Myocyte (in vitro differentiated cells): Measurements from ENCODE around the gene KSR2. TPM values are rescaled to one million over a fixed set of nuclear protein-coding genes. Genes with fewer than 3 reads are reported as not detected.

Source experiments
- DNase-seq: peaks from one replicate; pipeline ENCODE4 v3.0.0-alpha.2; 2012; ENCODE audit warnings: low read depth
- total RNA-seq: library from RNA; depleted of rRNA; stranded (reverse); fragments of >200 nt; gene quantifications from 2 replicates; pipeline ENCODE4 v1.2.3, GENCODE V29; 2014

The KSR2 gene
- total RNA-seq, 1 donor from 2014 or later: not detected

DNA sequence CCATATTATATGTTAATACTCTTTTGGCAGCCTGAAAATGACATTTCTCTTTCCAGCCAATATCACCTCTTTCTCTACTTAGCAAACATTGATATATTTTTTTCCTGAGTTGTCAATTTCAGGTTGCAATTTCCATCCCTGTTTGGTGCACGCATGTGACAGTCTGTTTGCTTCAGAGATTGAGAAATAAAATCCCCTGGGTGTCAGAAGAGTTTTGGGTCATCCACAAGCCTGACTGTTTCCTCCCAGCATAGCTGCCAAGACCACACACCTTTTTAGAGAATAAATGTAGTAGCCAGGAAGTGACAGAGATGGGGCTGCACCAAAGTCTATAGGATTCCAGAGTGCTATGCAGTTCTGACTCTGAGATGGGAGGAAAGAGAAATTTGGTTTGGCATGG lies 462.5 kb downstream of the KSR2 start:
- no peak for DNase-seq

DNA sequence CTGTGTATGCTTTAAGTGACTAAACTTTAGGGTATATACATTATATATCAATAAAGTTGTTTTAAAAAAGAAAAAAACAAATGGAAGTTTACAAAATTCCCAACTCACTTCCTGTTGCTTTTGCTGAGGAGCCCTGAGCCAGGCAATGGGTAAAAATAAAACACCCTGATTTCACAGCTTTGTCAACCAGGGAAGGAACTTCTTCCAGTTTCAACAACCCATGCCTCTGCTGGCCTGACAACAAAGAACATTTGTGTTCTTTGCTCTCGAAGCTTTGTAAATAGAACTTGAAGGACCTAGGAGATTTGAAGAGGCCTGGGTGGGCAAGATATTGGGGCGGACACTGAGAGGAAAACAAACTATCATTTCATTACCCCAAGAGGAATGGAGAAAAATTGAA lies 466.2 kb downstream of the KSR2 start:
- no peak for DNase-seq

- no peak for DNase-seq
These were observed 466.6 kb downstream of the KSR2 start for GRCh38 chr12:117502233-117502632.

DNA sequence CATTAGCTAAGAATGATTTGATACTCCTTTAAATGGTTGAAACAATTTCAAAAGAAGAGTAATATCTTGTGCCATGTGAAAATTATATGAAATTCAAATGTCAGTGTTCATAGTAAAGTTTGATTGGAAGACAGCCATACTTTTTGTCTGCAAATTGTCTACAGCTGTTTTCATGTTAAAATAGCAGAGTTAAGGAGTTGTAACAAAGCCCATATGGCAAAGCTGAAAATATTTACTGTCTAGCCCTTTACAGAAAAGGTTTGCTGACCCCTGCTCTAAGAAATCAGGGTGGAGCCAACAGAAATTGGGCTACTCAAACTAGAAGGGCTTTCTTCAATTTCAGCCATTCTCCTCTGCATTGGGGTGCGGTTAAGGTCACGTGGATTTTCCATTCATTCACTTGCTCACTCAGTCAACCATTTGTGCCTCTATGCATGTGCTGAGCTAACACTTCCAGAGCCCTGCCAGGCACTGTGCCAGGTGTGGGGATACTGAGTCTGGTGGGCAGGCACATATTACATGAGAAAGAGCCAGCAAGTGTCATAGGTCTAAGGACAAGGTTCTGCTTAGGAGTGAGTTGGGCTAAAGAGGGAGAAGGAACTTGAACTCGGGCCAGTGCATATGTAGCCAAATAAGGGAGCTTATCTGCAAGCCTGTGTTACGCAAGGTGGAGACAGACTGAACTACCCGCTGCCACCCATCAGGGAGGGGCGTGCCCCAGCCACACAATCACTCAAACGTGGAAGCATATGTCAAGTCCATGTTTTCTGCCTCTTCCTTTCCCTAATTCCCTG lies 467.5 kb downstream of the KSR2 start:
- DNase-seq: no peak

- no peak for DNase-seq
These were observed 468.9 kb downstream of the KSR2 start for GRCh38 chr12:117499759-117500485.

DNA sequence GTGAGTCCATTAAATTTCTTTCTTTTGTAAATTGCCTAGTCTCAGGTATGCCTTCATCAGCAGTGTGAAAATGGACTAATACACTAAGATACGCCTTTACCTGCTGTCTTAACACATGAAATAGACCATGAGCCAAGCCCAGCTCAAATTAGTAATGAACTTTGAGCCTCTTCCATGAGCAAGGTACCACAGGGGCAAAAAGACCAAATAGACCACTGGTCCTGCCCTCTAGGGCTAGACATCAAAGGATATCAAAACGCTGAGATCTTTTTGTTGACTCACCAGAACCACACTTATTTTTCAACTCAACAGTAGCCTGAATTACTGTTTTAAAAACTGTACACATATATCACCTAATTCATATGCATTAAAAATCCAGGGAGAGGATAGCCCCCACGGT lies 469.9 kb downstream of the KSR2 start:
- DNase-seq: no peak

DNA sequence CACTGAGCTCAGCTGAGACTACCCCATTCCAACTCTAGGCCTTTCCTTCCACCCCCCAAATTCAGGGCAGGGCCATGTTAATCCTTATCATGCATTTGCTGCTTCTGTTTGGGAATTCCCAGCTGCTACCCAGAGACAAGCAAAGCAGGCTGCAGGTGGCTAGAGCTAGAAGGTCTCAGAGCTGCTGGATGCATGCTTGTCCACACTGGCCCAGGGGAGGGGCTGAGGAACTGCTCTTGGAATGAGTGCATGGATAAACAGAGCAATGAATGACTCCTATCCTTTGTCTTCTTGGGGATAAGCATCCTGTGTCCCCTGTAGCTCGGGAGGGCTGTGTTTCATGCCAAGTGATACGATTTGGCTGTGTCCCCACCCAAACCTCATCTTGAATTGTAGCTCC lies 470.5 kb downstream of the KSR2 start:
- DNase-seq: no peak

GRCh38 chr12:117497407-117497806 lies 471.4 kb downstream of the KSR2 start:
- no peak for DNase-seq

GRCh38 chr12:117494833-117495655 lies 473.7 kb downstream of the KSR2 start:
- DNase-seq: no peak

DNA sequence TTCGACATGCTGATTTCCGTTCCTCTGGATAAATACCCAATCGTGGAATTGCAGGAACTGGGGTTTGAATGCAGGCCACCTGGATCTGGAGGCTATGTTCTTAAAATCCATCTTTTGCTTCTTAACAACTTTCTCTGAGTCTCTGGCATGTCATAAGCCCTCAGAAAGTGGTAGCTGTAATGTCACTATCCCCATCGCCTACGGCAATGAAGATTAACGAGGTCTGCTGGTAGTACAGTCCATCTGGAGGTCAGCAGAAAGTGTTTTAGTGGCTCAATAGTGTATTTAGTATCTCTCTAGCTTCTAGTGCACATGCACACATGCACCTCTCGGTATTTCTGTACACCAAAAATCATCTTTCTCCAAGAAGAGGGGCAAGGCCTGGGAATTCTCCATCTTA lies 477.1 kb downstream of the KSR2 start:
- no peak for DNase-seq

DNA sequence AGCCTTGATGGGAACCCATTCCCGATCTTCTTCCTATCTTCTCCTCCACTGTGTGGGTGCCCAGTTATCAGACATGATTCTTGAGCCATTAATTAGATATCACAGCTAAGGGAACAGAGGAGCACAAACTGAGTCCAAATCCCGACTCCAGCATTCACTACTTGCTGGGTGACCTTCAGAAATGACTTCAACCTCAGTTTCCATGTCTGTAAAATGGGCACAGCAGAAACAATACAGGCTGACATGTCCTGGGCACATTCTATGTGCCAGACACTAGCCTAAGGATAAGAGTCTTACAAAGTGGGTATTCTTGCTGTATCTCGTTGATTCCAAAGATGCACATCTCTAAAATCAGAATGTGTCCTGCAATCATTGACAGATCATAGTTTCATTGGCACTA lies 478.7 kb downstream of the KSR2 start:
- DNase-seq: no peak

- DNase-seq: peak; percentile 3
These were observed 479.1 kb downstream of the KSR2 start for GRCh38 chr12:117489671-117490070.

- peak; percentile 28 for DNase-seq
These were observed 481.7 kb downstream of the KSR2 start for GRCh38 chr12:117486840-117487659.

DNA sequence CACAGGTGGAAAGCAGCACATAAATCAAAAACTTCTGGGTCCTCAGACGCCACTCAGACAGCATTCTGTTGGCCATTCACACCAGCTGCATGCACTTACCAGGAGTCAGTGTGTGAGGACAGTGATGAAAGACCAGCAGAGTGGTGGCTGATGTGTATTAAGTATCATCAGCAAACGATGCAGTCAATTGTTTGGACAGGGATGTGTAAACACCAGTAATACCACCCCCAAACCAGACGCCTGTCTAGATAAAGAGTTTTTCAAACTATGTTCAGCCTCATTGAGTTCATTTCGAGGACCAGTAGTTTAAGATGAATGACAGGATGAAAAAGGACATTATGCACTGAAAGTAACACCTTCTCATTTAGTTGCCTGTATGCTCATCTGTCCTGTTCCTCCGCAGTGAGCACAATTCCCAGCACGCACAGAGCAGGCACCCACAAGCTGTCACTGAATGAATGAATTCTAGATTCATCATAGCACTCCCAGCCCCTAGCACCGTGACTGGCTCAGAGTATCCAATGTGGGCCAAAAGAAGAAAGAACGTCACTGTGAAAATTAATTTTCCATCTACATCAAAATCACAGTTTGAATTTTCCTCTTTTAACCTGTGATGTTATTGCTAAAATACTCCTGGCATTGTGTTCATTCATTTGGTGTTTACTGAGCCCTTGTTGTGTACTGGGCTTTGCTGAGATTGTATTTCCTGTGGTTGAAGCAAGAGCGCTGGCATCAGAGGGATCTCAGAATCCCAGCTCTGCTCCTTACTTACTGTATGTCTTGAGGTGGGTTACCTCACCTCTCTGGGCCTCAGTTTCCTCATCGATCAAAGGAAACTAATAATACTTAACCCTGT lies 482.6 kb downstream of the KSR2 start:
- no peak for DNase-seq

GRCh38 chr12:117484901-117485300 lies 483.9 kb downstream of the KSR2 start:
- no peak for DNase-seq

GRCh38 chr12:117483501-117483900 lies 485.3 kb downstream of the KSR2 start:
- no peak for DNase-seq

- no peak for DNase-seq
These were observed 487.3 kb downstream of the KSR2 start for GRCh38 chr12:117481470-117481869.

DNA sequence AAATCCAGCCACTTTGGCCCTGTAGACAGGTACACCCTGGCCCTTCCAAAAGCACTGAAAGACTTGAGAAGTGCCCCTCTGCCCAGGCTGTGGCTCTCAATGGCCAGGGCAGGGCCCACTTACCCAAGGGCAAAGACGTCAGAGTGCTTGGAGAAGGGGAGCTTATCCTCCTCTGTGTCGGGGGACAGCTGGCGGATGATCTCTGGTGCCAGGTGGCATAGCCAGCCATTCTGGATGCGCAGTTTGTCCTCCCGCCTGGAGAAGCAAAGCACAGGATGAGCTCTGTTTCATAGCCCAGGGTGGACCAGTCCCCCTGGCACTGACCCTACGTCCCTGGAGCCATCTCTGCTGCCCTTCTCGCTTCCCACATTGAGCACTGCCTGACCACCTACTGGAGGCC lies 492.4 kb downstream of the KSR2 start:
- no peak for DNase-seq

GRCh38 chr12:117473856-117474255 lies 494.9 kb downstream of the KSR2 start:
- DNase-seq: no peak

GRCh38 chr12:117472983-117473382 lies 495.8 kb downstream of the KSR2 start:
- DNase-seq: no peak
